ENCODE measurements around the gene CENPN. TPM values are rescaled to one million over a fixed set of nuclear protein-coding genes. Genes with fewer than 3 reads are reported as not detected.

The CENPN gene
- total and polyA plus RNA-seq, 10 of the 15 experiments (the other 5 are each of a cell fraction or from before 2014, with no cell fraction given), result 39.8 to 143 (median 66.8) TPM

- Histone ChIP-seq H3K9me3 (replicated peaks; ENCODE audit: control insufficient read depth, insufficient read depth, low read length) (no peaks in the 10 kb centered on the region), H3K27ac (ENCODE audit: control insufficient read depth, insufficient read depth) (no peak overlapping the region), H3K79me2 (ENCODE audit: control insufficient read depth, insufficient read depth, low read length) (peaks cover 13% of the 10 kb centered on the region), H2AFZ (ENCODE audit: control insufficient read depth, low read depth, low read length) (no peak overlapping the region), H3K4me2 (ENCODE audit: control insufficient read depth, insufficient read depth) (no peak overlapping the region), H3K4me1 (ENCODE audit: control insufficient read depth, insufficient read depth, low read length) (no peaks in the 10 kb centered on the region), H3K9ac (ENCODE audit: control insufficient read depth, insufficient read depth, low read length) (no peak overlapping the region), H4K20me1 (ENCODE audit: control insufficient read depth, insufficient read depth) (no peaks in the 10 kb centered on the region), H3K27me3 (replicated peaks in 1 of 2; ENCODE audit: control insufficient read depth in 2 of 2, insufficient read depth in 2 of 2, low read length in 1 of 2) (no peaks in the 10 kb centered on the region), H3K4me3 (no peak overlapping the region), H3K36me3 (ENCODE audit: control insufficient read depth in 2 of 2, insufficient read depth in 2 of 2, low read length in 1 of 2) (peaks cover 0 to 18% of the 10 kb centered on the region in 2 experiments; a peak in 1 of 4 replicates)
- in situ Hi-C loops (cut with MboI) (no loop called here), intact Hi-C loops (cut with micrococcal nuclease; ENCODE audit: unreplicated experiment) (no loop called here)
- SMC1A ChIA-PET (ENCODE audit: uncharacterized antibody, unreplicated experiment), result interaction anchor here (1.1 kb wide), 1 partner anchor 36 kb away, joined by 3 read pairs; the partner anchor contains the start of gene C16orf46
- BruUV-seq (replicated peaks), result no TSS peak
- no peak for TF ChIP-seq SMARCA5 (IDR thresholded peaks at IDR 0.05)
- no peak for TF ChIP-seq BCLAF1 (IDR thresholded peaks at IDR 0.05)
- no peak for TF ChIP-seq NR2F1 (conservative IDR thresholded peaks at IDR 0.05)
- no peak for TF ChIP-seq ZNF622 (IDR thresholded peaks at IDR 0.05)
- no peak for TF ChIP-seq POLR2A (IDR thresholded peaks at IDR 0.05; ENCODE audit: low read depth, low read length)
- no peak for TF ChIP-seq HSF1 (IDR thresholded peaks at IDR 0.05; ENCODE audit: low read depth, low read length)
- TF ChIP-seq RFX5 (IDR thresholded peaks at IDR 0.05; ENCODE audit: low read depth, low read length), result no peak
- no peak for TF ChIP-seq RCOR1 (conservative IDR thresholded peaks at IDR 0.05; ENCODE audit: low read depth, low read length)
- TF ChIP-seq CEBPB (IDR thresholded peaks at IDR 0.05; ENCODE audit: borderline replicate concordance in 1 of 2, low read depth in 2 of 2, low read length in 2 of 2), result no peak
- no peak for TF ChIP-seq BACH1 (IDR thresholded peaks at IDR 0.05; ENCODE audit: borderline replicate concordance)
- no peak for TF ChIP-seq STAT1 (conservative IDR thresholded peaks at IDR 0.05)
- TF ChIP-seq NBN (IDR thresholded peaks at IDR 0.05), result no peak
- no peak for TF ChIP-seq YY1 (IDR thresholded peaks at IDR 0.05; ENCODE audit: low read depth, low read length)
- no peak for ATAC-seq
- DNase-seq (ENCODE audit: low read depth, low spot score), result no peak
- POLR2A ChIA-PET, result no interaction called here
- FAIRE-seq, result no peak
- RAD21 ChIA-PET (ENCODE audit: unreplicated experiment), result no interaction called here
- 81% methylated on average over 5 of the region's 5 CpGs for WGBS (ENCODE audit: insufficient coverage, insufficient replicate concordance, low lambda C conversion rate, missing lambda C conversion rate)
- CTCF ChIA-PET, result interaction anchor here (1.3 kb wide), 1 partner anchor 36 kb away, joined by 5 read pairs; no protein-coding TSS in a partner anchor
These were observed 33.8 kb downstream of the CENPN start for GRCh38 chr16:81040842-81041241.

All from GM12878 (cell line).